GM21360 (cell line): ENCODE measurements around the gene ZNF573.
A peak's percentile ranks its signal among the peaks of the same experiment; 100 is the strongest.
"Not testable (repeated sequence)": the region's sequence is repeated elsewhere in the genome, so short reads cannot be mapped to it uniquely, and the experiment has no call there.

Source experiments
- ATAC-seq: cut with Tn5 transposase; IDR thresholded peaks from one replicate; pipeline ENCODE4 v1.9.1; 2021; ENCODE audit warnings: mild to moderate bottlenecking, moderate library complexity; ENCODE audit not compliant: unreplicated experiment

ZNF573 gene

GRCh38 chr19:37779127-37780005 lies at the start of gene ZNF573:
Gene ZNF573 (minus strand): TSS chr19:37779586. CDS start chr19:37773729, 5,857 bp downstream.
- ATAC-seq: peak; percentile 76

- no peak for ATAC-seq
Observed at GRCh38 chr19:37817180-37817981, 38.0 kb upstream of the ZNF573 start.

GRCh38 chr19:37815611-37816010 lies 36.2 kb upstream of the ZNF573 start:
- not testable (repeated sequence) for ATAC-seq

- no peak for ATAC-seq
Observed at GRCh38 chr19:37813340-37813739, 34.0 kb upstream of the ZNF573 start.

- ATAC-seq: no peak
Observed at GRCh38 chr19:37809366-37809765, 30.0 kb upstream of the ZNF573 start.

GRCh38 chr19:37803249-37803840 lies 24.0 kb upstream of the ZNF573 start:
- no peak for ATAC-seq

- ATAC-seq: no peak
Observed at GRCh38 chr19:37790244-37790925, 11.0 kb upstream of the ZNF573 start.

- ATAC-seq: peak; percentile 27
Observed at GRCh38 chr19:37778613-37779126, 716 bp downstream of the ZNF573 start.

- ATAC-seq: no peak
Observed at GRCh38 chr19:37770985-37771384, 8.4 kb downstream of the ZNF573 start.

GRCh38 chr19:37763488-37763887 lies 15.9 kb downstream of the ZNF573 start:
- ATAC-seq: no peak

- ATAC-seq: not testable (repeated sequence)
Observed at GRCh38 chr19:37757683-37758082, 21.7 kb downstream of the ZNF573 start.

GRCh38 chr19:37738371-37738770 lies 41.0 kb downstream of the ZNF573 start:
- ATAC-seq: no peak

GRCh38 chr19:37725181-37725580 lies 54.2 kb downstream of the ZNF573 start:
- no peak for ATAC-seq

- no peak for ATAC-seq
Observed at GRCh38 chr19:37719927-37720265, 59.5 kb downstream of the ZNF573 start.

GRCh38 chr19:37719111-37719926 lies 60.1 kb downstream of the ZNF573 start, which contains the start of gene ZNF607:
Gene ZNF607 (minus strand): TSS chr19:37719761. CDS start chr19:37711618, 8,143 bp downstream.
- peak; percentile 87 for ATAC-seq

- no peak for ATAC-seq
Observed at GRCh38 chr19:37718304-37718703, 61.1 kb downstream of the ZNF573 start.

GRCh38 chr19:37716140-37716539 lies 63.2 kb downstream of the ZNF573 start:
- no peak for ATAC-seq

- no peak for ATAC-seq
Observed at GRCh38 chr19:37706052-37706605, 73.3 kb downstream of the ZNF573 start.

GRCh38 chr19:37699057-37699456 lies 80.3 kb downstream of the ZNF573 start:
- no peak for ATAC-seq
